GM19328 (cell line): ENCODE data around the gene PHACTR1.
"Not testable (repeated sequence)": the region's sequence is repeated elsewhere in the genome, so short reads cannot be mapped to it uniquely, and the experiment has no call there.

Experiments
- ATAC-seq: cut with Tn5 transposase; IDR thresholded peaks from one replicate; pipeline ENCODE4 v1.9.1; 2021; ENCODE audit warnings: mild to moderate bottlenecking, moderate library complexity; ENCODE audit not compliant: unreplicated experiment

PHACTR1 gene

DNA sequence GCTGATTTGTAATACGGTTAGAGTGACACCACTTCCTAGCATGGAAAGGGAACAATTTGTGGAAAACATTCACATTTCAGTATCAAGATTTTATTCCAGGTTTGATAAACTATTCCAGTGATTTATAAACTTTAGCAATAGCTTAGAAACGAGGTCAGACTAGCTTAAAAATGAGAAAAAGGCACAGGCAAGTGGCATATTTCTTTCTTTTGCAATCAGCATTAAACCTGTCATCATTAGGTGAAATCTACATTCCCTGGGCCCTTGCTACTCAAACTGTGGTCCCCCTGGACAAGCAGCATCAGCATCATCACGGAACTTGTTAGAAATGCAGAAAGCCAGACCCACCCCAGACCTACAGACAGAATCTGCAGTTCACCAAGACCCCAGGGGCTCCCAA lies 581.9 kb downstream of the PHACTR1 start:
- ATAC-seq, result no peak

DNA sequence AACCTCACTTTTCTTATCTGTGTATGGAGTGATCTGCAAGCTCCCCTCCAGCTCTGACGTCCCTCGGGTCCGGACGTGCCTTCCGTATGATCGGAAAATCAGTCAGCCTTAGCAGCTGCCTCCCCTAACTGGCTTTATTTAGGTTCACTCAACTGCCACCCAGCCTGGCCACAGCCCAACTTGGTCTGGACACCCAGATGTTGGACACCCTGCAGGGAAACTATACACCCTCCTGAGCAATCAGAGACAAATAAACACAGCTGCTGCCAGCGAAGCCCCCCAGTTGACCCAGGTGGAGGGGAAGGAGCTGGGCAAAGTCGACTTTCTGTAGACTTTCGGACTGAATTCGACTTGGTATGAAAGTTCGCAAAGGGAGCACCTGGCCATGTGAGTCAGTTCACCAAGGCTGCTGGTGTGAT lies 582.8 kb downstream of the PHACTR1 start:
- ATAC-seq, result no peak

DNA sequence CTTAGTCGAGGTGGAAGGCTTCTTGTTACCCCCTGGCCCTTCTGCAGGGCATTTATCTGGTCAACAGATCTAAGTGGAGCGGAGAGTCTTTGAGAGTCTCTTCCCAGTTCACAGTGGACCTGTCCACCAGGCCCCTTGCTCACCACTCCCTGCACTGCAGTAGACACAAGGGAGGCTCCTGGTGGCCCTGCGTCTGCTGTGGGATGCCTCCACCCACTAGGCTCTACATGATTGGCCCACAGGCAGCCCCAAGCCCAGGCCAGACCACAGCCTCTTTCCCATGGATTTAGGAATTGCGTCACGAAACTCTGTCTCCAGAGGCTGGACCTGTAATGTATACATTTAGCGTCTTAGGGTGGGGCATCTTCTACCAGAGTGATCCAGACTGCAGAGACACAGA lies 583.4 kb downstream of the PHACTR1 start:
- no peak for ATAC-seq

- no peak for ATAC-seq
Observed at GRCh38 chr6:13300643-13301590, 584.4 kb downstream of the PHACTR1 start.

DNA sequence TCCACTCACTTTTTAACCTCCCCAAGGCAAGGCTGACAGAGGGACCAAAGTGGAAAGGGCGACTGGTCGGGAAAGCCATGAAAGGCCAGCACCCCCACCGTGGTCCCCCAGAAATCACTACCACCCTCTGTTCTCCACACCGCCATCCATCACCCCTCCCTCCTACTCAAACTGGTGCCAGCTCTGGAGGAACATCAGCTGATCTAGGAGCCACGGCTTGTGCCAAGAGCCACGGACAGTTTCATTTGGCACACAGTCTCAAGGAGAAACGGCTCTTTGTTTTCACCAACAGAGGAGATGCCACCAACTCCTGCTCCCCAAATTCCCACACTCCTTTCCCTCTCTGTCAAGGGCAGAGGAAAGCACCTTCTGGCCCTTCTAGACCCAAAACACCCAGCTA lies 585.7 kb downstream of the PHACTR1 start:
- ATAC-seq, result no peak

- peak; percentile 47 for ATAC-seq
Observed at GRCh38 chr6:13302751-13303667, 586.4 kb downstream of the PHACTR1 start.

- ATAC-seq, result peak; percentile 54
Observed at GRCh38 chr6:13303668-13304017, 587.1 kb downstream of the PHACTR1 start.

- ATAC-seq, result no peak
Observed at GRCh38 chr6:13304101-13304500, 587.5 kb downstream of the PHACTR1 start.

- peak; percentile 49 for ATAC-seq
Observed at GRCh38 chr6:13304580-13305260, 588.2 kb downstream of the PHACTR1 start.

- ATAC-seq, result no peak
Observed at GRCh38 chr6:13305288-13305687, 588.7 kb downstream of the PHACTR1 start.

DNA sequence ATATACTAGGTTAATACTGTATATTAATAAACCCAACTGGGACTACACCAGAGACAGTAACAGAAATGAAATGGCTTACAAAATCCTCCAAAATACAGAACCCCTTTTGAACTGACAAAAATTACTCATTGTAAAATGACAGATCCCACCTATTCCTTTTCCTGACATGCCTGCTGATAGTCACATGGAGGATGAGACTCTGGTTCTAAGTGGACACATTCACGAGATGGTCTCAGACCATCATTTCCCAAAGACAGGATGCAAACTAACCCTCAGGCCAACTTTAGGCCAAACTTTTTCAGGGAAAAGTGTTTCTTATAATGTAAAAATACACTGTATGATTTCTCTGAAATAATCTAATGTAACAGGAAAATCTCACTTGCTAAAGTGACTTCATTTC lies 589.2 kb downstream of the PHACTR1 start:
- no peak for ATAC-seq

DNA sequence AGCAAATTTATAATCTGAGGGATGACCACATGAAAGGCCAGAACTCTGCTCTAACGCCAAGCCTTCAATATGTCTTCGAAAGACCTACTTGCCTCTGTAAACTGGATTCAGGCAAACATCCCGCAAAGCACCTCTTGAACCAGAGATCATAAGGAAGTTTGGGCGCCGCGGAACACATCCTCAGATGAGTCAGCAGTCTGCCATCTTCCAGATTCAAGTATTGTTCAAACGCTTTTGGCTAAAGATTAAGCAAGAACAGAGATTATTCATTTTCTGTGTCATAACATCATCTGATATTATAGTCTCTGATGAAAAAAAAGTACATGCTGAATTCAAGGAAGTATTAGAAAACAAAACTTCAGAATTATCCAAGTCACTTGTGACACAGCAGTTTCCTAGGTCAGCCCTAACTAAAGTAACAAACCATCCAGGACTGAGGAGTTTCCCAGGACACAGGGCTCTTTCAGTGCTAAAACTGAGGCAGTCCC lies 591.0 kb downstream of the PHACTR1 start:
- ATAC-seq, result no peak

- no peak for ATAC-seq
Observed at GRCh38 chr6:13308332-13308731, 591.8 kb downstream of the PHACTR1 start.

GRCh38 chr6:13311155-13311554 lies 594.6 kb downstream of the PHACTR1 start:
- ATAC-seq, result no peak

GRCh38 chr6:13314806-13315205 lies 598.2 kb downstream of the PHACTR1 start:
- ATAC-seq, result no peak

DNA sequence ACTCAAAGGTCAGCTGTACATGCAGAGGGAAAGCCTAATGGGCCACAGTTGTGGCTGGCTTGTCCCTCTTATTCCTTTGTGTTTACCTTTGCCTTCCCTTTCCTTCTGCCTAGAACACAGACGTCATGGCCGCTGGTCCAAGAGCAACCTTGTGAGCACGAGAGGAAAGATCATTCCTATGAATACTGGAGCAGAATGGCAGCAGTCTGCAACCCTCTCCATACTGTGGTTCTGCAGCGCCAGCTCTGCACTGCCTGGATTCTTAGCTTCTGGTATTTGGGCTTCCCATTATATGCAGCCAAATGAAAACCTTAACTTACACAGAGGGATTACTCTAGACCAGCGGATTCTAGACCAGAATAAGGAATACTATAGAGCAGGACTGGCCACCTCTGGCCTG lies 599.3 kb downstream of the PHACTR1 start:
- ATAC-seq, result no peak

- no peak for ATAC-seq
Observed at GRCh38 chr6:13318821-13319220, 602.3 kb downstream of the PHACTR1 start.

- no peak for ATAC-seq
Observed at GRCh38 chr6:13319891-13320564, 603.5 kb downstream of the PHACTR1 start.

DNA sequence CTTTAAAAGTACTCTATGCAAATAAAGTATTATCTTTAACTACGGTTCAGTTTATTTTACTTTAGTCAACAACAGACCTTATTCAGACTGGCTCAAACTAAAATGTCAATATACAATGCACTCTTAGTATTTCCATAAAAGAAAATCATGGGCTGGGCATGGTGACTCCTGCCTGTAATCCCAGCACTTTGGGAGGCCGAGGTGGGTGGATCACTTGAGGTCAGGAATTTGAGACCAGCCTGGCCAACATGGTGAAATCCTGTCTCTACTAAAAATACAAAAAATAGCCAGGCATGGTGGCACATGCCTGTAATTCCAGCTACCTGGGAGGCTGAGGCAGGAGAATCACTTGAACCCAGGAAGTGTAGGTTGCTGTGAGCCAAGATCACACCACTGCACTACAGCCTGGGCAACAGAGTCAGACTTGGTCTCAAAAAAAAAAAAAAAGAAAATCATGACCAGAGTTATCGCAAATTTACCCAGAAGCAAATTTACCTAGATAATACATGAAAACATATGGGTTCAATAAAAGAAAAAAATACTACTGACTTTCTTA lies 609.5 kb downstream of the PHACTR1 start:
- ATAC-seq, result not testable (repeated sequence)

GRCh38 chr6:13327691-13328075 lies 611.1 kb downstream of the PHACTR1 start:
- no peak for ATAC-seq
